ENCODE data around the gene LIPI. TPM values are rescaled to one million over a fixed set of nuclear protein-coding genes. Genes with fewer than 3 reads are reported as not detected.

LIPI gene
- total RNA-seq, result not detected in 2 replicates

DNA sequence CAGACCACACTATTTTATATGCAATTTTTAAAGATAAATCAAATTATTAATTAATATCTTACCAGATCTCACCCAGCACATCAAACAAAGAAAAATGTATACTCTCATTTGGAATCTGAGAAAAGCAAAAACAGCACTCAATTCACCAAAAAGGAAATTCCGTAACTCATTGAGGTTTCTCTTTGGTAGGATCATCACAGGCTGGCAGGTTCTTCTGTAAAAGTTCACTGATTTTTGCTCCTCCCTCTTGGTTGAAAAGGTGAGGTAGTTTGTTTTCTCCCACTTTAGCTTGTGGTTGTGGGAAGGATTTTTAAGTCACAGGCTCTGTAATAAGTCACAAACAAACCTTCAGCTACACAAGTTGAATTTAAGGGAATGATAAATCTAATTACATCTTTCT is at the start of gene LIPI:
Gene LIPI, minus strand, starts transcription at position 218 of the 400 bp plus-strand sequence. Its CDS starts 110 bp downstream, at position 108.

DNA sequence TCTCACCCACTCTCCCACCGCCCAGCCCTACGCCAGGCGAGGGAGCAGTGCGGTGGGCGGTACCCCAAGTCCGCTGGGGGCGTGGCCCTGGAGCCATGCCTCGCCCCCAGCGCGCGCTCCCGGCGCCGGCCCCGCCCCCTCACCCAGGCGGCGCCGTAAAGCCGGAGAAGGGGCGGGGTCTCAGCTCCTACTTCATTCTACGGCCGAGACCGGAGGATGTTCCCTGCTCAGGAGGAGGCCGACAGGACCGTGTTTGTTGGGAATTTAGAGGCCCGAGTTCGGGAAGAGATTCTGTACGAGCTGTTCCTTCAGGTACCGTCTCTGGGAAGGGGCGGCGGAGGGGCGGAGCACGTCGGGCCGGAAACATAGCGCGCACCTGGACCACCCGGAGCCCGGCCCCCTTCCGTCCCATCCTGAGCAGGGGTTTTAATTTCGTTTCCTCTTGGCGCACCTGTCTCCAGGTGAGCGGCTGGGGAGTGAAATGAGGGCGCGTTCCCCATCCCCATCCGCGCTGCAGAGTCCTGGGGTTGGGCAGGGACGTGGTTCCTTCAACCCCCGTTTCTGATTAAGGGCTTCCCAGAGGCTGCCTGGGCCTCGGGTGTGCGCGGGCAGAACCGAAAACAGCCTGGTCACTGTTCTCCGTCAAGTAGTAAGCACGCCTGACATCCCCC is 5.4 kb upstream of the LIPI start, which contains the start of gene RBM11:
Gene RBM11, plus strand, starts transcription at position 187 of the 671 bp plus-strand sequence. Its CDS starts 30 bp downstream, at position 217.

Other genes starting within 250 kb of the LIPI start
- 0.58 TPM in 1 of 2 replicates, not detected in the other for gene RBM11, start 5.2 kb upstream of the LIPI start, total RNA-seq
- gene HSPA13, start 172.2 kb upstream of the LIPI start, total RNA-seq, result 31.8 and 50.8 TPM in 2 replicates